ENCODE measurements around the gene LCE1C.

DNA sequence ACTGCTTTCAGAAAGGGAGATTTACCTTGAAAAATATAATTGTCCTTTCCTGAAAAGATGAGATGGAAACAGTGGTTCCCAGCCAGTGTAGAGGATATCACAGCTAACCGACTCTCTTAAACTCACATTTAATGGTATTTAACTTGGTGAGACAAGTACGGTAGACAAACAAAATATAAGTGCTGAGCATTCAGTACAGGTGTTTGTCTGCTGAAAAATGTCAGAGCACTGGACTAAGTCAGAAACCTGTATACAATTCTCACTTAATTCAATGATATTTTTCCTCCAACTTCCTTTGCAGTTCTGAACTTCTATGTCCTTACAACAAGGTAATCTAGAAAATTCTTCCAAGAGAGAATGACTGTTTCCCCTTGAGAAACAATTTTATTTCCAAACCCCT lies 5.2 kb upstream of the LCE1C start, which contains the start of gene LCE1B:
- TF ChIP-seq, protein P1, sequence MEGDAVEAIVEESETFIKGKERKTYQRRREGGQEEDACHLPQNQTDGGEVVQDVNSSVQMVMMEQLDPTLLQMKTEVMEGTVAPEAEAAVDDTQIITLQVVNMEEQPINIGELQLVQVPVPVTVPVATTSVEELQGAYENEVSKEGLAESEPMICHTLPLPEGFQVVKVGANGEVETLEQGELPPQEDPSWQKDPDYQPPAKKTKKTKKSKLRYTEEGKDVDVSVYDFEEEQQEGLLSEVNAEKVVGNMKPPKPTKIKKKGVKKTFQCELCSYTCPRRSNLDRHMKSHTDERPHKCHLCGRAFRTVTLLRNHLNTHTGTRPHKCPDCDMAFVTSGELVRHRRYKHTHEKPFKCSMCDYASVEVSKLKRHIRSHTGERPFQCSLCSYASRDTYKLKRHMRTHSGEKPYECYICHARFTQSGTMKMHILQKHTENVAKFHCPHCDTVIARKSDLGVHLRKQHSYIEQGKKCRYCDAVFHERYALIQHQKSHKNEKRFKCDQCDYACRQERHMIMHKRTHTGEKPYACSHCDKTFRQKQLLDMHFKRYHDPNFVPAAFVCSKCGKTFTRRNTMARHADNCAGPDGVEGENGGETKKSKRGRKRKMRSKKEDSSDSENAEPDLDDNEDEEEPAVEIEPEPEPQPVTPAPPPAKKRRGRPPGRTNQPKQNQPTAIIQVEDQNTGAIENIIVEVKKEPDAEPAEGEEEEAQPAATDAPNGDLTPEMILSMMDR (IDR thresholded peaks at IDR 0.05 in 4 of 5, conservative IDR thresholded peaks at IDR 0.05 in 1 of 5), result no peak
- no peak for TF ChIP-seq POLR2A (IDR thresholded peaks at IDR 0.05)
